Neural progenitor cell (in vitro differentiated cells): ENCODE results near the gene CEP95.

ENCODE experiments used
- CTCF ChIP-seq: fragments of 200-600 bp; sonication (generic); IDR thresholded peaks from 2 replicates; pipeline ENCODE4 v1.5.1; 2017; ENCODE audit warnings: antibody characterized with exemption, mild to moderate bottlenecking
- EZH2phosphoT487 ChIP-seq: fragments of 200-600 bp; sonication (generic); IDR thresholded peaks from 2 replicates; pipeline ENCODE4 v1.6.1; 2017; ENCODE audit warnings: antibody characterized with exemption

GRCh38 chr17:64492481-64493109 lies 14.2 kb upstream of the CEP95 start:
- peak; percentile 39 for TF ChIP-seq CTCF
- no peak for TF ChIP-seq EZH2phosphoT487
